Gastrocnemius medialis (tissue), 4 donors: ENCODE measurements around the gene KTN1.

Experiments
- CTCF ChIP-seq, 5 experiments: fragments of 450-650 bp in 3 of 5; fragments of 200-600 bp in 2 of 5; sonication (generic) in 2 of 5; IDR thresholded peaks in 4 of 5; conservative IDR thresholded peaks in 1 of 5; 1 replicate in 4 of 5; 2 replicates in 1 of 5; pipeline ENCODE4 v1.5.1; 2016 to 2019; ENCODE audit warnings: antibody characterized with exemption in 5 of 5, mild to moderate bottlenecking in 3 of 5, moderate library complexity in 3 of 5
- POLR2A ChIP-seq, 2 donors: fragments of 450-650 bp; IDR thresholded peaks; one replicate each; pipeline ENCODE4 v1.6.1; 2017; ENCODE audit warnings: antibody characterized with exemption in 2 of 2, mild to moderate bottlenecking in 2 of 2, moderate library complexity in 2 of 2

- peak in 3 of 5 experiments; percentile 9 to 42 (median 33) for TF ChIP-seq CTCF (IDR thresholded peaks at IDR 0.05 in 4 of 5, conservative IDR thresholded peaks at IDR 0.05 in 1 of 5)
- TF ChIP-seq POLR2A (IDR thresholded peaks at IDR 0.05): no peak
These were observed 152.0 kb downstream of the KTN1 start for GRCh38 chr14:55731881-55732498.
